Measurements from ENCODE around the gene PRELID2.

DNA sequence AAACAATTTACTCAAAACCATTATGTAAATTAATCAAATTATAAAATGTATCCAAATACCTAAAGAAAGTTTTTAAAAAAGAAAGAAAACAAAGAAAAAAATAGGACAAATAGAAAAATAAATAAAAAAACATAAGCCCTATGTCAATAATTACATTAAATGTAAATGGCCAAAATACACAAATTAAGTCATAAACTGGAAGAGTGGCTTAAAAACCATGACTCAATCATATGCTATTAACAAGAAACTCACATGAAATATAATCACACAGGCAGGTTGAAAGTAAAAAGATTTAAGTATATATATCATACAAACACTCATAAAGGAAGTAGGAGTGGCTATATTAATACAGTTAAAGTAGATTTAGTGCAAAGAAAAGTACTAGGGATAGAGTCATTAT, 95.3 kb downstream of the PRELID2 start:
- TF ChIP-seq EP300 (IDR thresholded peaks at IDR 0.05), result no peak
- no peak for TF ChIP-seq POLR2A (IDR thresholded peaks at IDR 0.05)
